Lower leg skin (tissue), 4 donors: ENCODE results near the gene ATMIN. TPM values are rescaled to one million over a fixed set of nuclear protein-coding genes. Genes with fewer than 3 reads are reported as not detected.

Source experiments
- DNase-seq, 2 donors: peaks; one replicate each; pipeline ENCODE4 v3.0.0-alpha.2; 2019; ENCODE audit warnings: low spot score in 2 of 2
- H3K4me3 ChIP-seq: fragments of 200-600 bp; sonication (generic); 2 replicates; pipeline ENCODE4 v1.5.1; 2017; ENCODE audit warnings: mild to moderate bottlenecking, low read depth; ENCODE audit not compliant: poor library complexity, severe bottlenecking
- CTCF ChIP-seq, 3 donors: fragments of 450-650 bp; IDR thresholded peaks; one replicate each; pipeline ENCODE4 v1.5.1; 2016; ENCODE audit warnings: antibody characterized with exemption in 3 of 3, mild to moderate bottlenecking in 3 of 3, moderate library complexity in 2 of 3
- POLR2A ChIP-seq, 2 donors: fragments of 450-650 bp; IDR thresholded peaks; one replicate each; pipeline ENCODE4 v1.6.1; 2016 to 2017; ENCODE audit warnings: antibody characterized with exemption in 2 of 2, mild to moderate bottlenecking in 1 of 2, moderate library complexity in 1 of 2
- WGBS, 2 donors: methylation state at CpG; one replicate each; pipeline ENCODE4 v1.1.5; 2018; 5-methylcytosine and 5-hydroxymethylcytosine counted together
- intact Hi-C: fragments of 100-400 bp; cut with DNase I; formaldehyde crosslinking; loops from one replicate; pipeline ENCODE4 v1.15.0; 2023; ENCODE audit warnings: low total_unique reads
- total RNA-seq, 4 donors: library from RNA; depleted of rRNA; stranded (reverse); fragments of >200 nt; gene quantifications; one replicate each; pipeline ENCODE4 v1.1.0, GENCODE V29; 2016

ATMIN gene
- total RNA-seq, 4 donors from 2014 or later, result 33.3 to 51.7 (median 41.9) TPM

DNA sequence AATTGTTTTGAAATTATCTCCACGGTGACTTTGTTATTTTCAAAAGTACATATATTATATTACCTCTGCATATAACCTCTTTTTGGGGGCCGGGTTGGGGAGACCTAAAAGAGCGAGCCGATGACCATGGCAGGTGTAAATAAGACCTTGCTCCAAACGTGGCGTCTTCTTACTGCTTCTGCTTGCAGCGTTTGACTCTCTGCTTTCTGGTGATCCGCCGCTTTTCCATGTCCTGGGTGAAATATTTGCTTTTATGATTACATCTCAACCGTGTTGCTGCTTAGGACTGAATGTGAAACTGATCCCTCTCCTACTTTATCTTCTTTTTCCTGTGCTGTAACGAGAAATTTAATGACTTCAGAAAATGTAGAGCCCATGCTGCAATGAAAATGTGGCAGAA is 18.1 kb downstream of the ATMIN start:
- 82 to 84% methylated on average over 11 of the region's 11 CpGs for whole genome bisulfite sequencing, 2 donors
- intact Hi-C loops, result no loop called here
- DNase-seq, result no peak
- TF ChIP-seq POLR2A (IDR thresholded peaks at IDR 0.05) (no peak), CTCF (IDR thresholded peaks at IDR 0.05) (no peak)
- no peak overlapping the region for H3K4me3 ChIP-seq

DNA sequence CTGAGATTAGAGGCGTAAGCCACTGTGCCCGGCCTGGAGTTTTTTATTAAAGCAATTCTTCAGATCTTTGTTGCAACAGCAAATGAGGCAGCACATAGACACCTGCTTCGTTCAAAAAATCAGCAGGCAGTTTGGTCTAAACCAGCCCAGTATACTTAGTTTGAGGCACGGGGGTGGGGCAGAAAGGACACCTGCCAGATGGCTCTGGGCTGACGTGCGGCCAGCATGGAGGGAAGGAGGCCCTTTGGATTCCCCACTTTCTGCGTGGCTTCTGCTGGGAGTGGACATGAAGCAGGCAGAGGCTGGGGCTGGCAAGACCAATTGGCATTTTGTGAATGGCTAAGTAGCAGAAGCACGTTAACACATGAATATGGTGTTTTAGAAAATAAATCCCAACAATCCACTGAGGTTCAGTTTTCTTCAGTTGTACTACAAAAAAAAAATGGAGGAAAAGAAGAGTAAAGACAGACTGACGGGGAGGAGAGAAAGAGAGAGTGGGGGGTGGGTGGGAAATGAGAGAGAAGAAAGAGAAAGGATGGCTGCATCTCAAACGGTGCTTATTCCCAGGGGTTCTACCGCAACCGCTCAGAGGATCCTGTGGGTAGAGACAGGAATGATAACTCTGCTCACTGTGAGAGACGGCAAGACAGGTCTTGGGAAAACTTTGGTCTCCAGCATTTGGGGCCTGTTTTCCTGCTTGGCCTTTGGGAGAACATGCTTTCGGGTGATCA is 25.1 kb downstream of the ATMIN start:
- H3K4me3 ChIP-seq, result no peak overlapping the region
- TF ChIP-seq POLR2A (IDR thresholded peaks at IDR 0.05) (no peak), CTCF (IDR thresholded peaks at IDR 0.05) (no peak)
- 84 to 85% methylated on average over 14 of the region's 14 CpGs for WGBS, 2 donors
- intact Hi-C loops, result no loop called here
- no peak for DNase-seq

DNA sequence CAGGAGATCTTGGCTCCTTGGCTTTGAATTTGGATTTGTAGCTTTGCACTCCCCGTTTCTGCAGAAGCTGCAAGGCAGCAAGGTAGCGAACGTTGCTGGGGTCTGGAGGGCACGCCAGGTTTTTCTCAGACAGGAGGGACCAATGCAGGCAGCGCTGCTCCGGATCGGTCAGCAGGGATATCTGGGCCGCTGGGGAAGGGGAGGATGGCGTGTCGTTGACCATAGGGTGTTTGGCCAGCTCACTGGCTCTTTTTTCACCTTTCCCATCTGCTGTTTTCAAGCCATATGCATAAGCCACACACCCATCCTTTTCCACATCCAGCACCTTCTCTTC is 25.6 kb downstream of the ATMIN start:
- H3K4me3 ChIP-seq, result no peak overlapping the region
- TF ChIP-seq CTCF (IDR thresholded peaks at IDR 0.05) (no peak), POLR2A (IDR thresholded peaks at IDR 0.05) (no peak)
- intact Hi-C loops, result no loop called here
- WGBS, 2 donors, result 86 to 89% methylated on average over 10 of the region's 10 CpGs
- DNase-seq, result no peak

DNA sequence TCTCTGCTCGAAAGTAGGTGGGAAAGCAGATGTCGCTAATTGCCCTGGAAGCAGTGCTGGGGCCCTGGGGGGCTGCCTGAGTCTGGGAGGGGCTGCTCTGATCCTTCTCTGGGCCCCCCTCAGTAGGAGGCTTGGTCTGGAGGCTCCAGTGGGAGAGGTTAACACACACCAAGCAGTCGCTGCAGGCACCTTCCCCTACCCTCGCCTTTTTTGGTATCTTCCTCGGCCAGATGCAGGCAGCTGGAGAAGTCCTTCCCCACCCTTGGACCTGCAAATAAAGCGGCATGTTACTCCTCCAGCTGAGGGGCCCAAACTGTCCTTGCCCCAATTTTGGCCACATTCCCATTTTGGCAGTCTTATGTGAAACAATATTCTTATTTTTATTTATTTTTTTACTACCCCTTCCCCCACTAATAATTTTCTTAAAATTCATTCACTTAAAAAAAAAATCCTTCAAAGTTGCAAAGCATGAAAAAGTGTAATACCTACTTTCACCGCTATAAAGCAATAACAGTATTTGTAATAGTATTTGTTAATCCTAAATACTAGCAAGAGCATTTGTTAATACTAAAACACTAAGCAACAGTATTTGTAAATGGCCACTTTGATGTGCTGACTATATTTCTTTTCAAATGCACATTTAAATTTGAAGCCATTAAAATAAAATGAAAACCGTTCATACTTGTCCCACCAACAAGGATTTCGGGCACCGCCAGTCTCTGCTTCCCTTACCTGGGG is 26.4 kb downstream of the ATMIN start:
- TF ChIP-seq CTCF (IDR thresholded peaks at IDR 0.05), result no peak
- TF ChIP-seq POLR2A (IDR thresholded peaks at IDR 0.05), result no peak
- WGBS, 2 donors, result 89% methylated on average over 10 of the region's 10 CpGs
- no peak for DNase-seq
- intact Hi-C loops, result no loop called here
- H3K4me3 ChIP-seq, result no peak overlapping the region

DNA sequence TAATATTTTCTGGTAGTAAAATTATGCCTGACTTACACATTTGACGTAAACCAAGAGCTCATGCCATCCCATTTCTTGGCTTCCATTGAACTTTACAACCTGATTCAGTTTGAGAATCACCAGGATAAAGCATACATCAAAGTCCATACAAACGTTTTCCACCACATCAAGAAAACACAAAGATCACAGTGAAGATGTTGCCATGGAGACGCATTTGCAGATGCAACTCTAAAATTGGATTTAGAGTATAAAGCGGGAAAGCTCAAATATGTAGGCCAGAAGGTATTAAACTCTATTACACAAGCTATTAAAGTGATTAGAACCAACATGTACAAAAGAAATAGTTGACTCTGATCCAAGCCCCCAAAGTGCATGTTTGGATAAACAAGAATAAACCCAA is 31.0 kb downstream of the ATMIN start:
- intact Hi-C loops, result no loop called here
- H3K4me3 ChIP-seq, result no peak overlapping the region
- 69 to 70% methylated on average over 4 of the region's 4 CpGs for WGBS, 2 donors
- TF ChIP-seq POLR2A (IDR thresholded peaks at IDR 0.05), result no peak
- no peak for TF ChIP-seq CTCF (IDR thresholded peaks at IDR 0.05)
- no peak for DNase-seq
